Stromal cell of bone marrow (primary cell): ENCODE measurements around the gene CRYZL1.

Source experiments
- DNase-seq: peaks from one replicate; pipeline ENCODE4 v3.0.0-alpha.2; 2012; ENCODE audit warnings: low read depth

The CRYZL1 gene

DNA sequence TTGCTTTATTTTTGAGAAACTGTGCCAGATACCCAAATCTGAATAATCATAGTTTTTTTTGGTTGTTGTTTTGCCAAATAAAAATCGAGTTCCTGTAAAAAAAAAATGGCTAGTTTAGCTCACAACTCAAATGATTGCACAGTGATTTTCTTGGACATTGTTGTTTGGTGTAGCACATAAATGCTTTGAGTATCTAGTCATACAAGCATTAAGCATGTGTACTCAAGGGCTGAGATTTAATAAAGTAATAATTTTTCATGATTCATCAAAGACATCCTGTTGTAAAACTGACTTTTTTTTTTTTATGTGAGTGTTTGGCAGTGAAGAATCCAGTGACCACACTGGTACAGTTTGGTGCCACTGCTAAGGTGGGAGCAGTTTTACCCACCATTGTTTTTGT is 19.6 kb upstream of the CRYZL1 start:
- DNase-seq: no peak

DNA sequence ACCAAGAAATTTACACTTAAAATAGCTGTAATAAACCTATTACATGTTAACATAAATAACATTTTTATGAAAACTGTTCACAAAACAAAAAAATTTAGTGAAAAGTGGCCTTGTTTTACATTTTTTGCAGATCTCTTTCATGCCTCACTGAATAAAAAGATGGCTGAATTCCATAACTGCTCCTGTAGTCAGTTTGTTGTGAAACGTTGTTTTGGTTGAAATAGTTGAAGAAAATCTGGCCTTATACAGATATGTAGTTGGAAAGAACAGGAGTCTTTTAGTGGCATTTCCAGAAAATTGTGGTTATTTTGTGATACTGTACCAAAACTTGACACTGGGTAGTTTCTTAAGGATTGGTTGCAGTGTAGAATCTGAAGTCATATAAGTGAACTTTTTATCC is 18.9 kb upstream of the CRYZL1 start:
- DNase-seq: no peak

DNA sequence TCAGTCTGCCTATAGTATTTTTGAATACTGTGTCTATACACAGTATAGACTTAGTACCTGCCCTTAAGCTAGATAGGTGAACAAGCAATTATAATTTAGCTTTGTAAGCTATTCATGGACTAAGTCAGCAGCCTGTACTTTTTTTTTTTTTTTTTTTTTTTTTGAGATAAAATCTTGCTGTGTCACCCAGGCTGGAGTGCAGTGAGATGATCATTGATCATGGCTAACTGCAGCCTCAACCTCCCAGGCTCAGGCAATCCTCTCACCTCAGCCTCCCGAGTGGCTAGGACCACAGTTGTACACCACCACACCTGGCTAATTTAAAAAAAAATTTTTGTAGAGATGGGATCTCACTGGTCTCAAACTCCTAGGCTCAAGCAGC is 18.0 kb upstream of the CRYZL1 start:
- DNase-seq: no peak

DNA sequence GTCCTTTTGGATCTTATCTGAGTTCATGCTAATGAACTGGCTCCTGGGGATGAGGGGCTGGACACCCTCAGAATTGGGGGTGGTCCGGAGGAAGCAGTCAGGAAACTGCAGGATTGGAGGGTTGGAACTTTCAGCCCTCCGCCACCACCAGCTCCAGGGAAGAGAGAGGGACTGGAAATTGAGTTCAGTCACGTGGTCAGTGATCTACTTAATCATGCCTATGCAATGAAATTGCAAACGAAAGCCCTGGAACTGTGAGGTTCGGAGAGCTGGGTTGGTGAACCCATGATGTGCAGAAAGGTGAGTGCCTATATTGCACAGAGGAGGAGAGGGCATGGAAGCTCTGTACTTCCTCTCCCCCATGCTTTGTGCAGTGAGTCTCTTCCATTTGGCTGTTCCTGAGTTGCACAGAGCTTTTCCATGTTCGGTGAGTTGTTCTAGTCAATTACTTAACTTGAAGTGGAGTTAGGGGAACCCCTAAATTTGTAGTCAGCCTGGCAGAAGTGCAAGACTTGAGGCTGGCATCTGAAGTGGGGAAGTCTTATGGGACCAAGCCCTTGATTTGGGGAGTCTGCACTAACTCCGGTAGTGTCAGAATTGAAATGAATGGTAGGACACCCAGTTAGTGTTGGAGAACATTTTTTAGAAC is 17.5 kb upstream of the CRYZL1 start:
- no peak for DNase-seq

DNA sequence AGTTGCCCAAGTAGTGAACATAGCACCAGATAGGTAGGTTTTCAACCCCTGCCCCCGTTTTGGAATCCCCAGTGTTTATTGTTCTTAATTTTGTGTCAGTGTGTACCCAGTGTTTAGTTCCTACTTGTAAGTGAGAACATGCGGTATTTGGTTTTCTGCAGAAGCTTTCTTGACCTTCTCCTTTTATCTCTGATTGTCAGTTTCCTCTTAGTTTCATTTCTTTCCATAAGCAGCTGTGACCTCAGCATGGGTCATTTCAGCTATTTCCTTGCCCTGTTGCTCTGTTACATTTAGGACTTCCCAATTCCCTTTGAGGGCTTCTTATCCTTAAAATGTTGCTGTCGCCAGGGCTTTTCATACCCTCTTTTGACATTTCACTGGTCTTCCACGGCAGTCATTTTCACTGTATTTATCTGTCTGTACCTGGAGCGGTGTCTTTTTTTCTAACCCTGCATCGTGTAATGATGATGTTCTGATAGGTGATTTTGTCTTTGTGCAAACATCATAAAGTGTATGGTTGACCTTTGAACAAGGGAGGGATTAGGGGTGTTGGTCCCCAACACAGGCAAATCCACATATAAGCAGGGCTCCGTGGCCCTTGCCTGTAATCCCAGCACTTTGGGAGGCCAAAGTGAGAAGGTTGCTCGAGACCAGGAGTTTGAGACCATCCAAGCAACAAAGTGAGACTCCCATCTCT is 15.7 kb upstream of the CRYZL1 start:
- DNase-seq: no peak

DNA sequence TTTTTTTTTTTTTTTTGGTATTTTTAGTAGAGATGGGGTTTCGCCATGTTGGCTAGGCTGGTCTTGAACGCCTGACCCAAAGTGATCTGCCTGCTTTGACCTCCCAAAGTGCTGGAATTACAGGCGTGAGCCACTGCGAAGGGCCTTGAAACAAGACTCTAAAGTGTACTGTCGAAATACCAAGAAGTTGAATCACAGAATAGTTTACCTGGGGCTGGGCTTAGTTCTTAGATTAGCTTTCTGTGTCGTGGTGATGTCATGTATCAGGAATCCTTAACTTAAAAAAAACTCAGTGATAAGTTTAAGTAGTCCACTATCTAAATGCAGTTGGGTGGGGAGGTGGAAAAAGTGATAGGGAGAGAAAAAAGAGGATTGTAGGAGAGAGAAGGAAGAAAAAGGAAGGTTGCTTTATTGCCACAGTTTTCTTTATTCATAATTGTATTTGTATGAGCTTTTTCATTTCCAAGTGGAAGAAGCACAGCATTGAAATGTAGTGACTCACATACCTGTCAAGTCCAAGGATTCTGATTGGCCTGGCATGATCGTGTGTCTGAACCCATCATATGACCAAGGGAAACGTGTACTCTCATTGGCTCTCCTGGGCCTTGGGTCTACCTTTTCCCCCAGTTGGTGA is 14.2 kb upstream of the CRYZL1 start:
- DNase-seq: no peak

DNA sequence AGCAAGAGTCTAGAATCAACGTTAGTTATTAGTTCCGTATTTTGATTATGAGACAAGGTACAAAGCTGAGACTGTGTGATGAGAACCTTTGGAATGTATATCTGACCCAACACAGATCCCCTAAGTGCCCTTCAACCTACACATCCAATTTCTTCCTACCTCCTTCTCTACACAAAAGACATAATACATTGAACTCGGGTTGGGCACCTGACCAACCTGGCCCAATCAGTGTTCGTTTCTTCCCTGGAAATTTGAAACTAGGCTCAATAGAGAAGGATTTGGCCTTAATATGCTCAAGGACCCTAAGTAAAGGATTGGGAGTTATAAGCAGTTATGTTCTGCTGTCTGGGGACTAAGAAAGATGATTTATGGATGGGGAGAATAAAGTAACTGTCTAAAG is 12.9 kb upstream of the CRYZL1 start:
- no peak for DNase-seq

DNA sequence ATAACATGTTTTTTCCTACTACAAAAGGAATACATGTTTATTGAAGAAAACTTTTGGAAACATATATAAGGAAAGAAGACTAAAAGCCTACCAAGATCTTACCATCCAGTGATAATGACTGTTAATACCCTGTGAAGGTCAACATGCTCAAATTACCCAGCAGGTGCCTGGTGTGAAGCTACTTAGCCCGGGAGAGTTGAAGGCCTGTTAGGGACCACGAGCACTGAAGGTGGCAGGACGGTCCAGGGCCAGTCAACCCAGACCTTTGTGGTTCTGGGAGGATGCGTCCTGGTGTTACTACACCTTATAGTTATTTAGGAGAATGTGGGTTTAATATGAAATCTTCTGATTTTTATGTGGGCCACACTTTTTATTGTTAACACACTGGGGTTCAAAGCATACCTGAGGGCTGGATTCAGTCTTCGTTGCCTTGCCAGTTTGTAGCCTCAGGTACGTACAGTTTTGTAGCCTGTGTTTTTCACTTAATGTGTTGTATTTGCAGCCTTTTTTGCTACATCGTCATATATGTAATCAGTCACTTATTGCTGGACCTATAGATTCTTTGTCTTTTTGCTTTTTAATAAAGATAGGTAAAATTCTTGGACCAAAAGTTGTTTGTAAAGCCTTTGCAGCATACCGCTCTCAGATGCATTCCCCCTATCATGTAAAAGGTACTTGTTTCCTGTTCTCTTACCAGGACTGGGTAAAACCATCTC is 10.6 kb upstream of the CRYZL1 start:
- DNase-seq: no peak

DNA sequence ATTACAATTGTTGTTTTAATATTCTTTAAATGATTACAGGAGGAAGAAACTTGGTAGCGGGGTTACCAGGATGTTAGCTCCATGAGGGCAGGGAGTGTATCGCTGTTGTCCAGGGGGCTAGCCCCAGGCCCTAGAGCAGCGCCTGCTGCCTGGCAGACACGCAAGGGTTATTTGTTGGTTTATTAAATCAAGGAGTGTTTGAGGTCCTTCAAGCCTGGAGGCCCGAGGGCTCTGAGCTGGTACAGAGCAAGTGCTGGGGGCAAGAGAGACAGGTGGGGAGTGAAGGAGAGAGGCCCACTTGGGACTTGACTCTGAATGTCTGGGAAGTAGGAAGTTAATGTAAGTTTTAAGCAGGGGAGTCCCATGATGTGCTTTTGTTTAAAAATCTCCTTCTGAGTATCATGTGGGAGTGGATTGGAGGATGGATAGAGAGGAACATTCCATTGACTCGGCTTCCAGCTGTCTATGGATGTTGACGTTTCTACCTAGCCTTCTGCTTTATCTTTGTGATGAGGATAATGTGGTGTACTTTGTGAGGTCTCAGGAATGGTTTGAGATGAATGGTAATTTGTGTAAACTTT is 9.5 kb upstream of the CRYZL1 start:
- DNase-seq: no peak

DNA sequence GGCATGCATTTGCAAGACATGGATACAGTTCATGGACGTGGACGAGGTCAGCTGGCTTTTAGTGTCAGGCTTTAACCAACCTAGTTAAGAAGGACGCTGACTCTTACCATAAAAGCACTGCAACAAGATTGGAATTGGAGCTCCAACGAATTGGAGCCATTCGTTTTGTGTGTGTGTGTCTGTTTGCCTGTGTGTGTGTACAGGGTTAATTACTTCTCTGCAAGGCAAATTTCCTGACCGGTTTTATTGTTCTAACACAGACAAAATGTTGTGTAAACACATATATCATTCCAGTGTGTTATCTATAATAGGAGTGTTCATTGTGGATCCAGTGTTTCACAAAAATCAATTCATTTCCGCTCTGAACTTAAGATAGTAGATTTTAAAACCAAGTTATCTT is 8.7 kb upstream of the CRYZL1 start:
- no peak for DNase-seq

DNA sequence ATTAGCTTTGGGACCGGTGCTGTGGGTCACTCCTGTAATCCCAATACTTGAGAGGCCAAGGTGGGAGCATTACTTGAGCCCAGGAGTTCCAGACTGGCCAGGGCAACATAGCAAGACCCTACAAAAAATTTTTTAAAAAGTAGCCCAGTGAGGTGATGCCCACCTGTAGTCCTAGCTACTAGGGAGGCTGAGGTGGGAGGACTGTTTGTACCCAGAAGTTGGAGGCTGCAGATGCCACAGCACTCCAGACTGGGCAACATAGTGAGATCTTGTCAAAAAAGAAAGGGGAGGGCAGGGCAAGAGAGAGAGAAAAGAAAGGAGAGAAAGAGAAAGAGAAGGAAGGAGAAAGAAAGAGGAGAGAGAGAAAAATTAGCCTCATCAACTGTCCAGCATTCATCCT is 7.0 kb upstream of the CRYZL1 start:
- DNase-seq: no peak

DNA sequence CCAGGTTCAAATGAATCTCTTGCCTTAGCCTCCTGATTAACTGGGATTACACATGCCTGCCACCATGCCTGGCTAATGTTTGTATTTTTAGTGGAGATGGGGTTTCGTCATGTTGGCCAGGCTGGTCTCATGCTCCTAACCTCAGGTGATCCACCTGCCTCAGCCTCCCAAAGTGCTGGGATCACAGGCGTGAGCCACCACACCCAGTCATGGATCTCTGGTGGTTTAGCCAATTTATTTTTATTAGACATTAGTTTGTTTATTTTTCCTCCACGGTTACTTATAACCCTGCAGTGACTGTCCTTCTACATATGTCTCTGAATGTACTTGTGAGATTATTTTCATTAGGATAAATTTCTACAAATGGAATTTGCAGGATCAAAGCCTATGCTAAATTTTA is 6.0 kb upstream of the CRYZL1 start:
- no peak for DNase-seq

DNA sequence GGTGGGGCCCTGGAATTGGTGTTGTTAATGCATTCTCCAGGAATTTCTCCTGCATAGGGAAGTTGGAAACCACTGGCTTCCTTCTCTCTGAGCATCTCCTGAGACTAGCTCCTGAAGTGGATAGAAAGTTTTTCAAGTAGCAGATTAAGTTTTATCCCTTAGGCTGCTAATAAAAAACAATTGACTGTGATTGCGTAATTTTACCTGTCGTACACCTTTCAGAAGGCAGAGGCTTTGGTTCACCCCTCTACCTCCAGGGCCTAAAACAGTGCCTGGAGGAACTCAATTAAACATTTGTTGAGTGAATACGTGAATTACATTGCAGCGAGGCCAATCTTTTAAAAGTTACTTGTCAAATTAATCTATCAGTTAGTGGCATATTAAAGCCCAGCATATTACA is 4.2 kb upstream of the CRYZL1 start:
- DNase-seq: no peak

DNA sequence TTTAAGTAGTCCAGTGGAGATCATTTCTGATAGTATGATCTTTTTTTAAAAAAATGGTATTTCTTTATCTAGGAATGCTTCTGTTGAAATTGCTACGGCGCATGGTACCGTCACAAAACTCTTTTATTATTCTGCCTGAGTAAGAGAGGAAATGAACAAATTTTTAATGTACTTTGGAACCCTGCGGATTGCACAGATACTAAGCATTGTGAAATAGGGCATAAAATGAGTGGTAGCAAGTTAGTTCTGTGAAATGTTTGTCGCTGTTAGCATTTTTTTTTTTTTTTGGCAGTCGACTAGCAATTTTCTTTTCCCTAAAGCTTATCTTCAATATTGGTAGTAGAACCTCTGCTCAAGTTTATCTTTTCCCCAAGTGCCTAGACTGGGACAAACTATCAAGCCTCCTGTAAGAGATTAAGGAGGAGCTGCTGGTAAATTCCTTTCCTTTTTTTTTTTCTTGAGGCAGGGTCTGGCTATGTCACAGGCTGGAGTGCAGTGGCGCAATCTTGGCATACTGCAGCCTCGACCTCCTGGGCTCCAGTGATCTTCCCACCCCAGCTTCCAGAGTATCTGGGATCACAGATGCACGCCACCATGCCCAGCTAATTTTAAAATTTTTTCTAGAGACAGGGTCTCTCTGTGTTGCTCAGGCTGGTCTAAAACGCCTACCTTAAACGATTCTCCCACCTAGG is 3.0 kb upstream of the CRYZL1 start:
- peak; percentile 59 for DNase-seq

DNA sequence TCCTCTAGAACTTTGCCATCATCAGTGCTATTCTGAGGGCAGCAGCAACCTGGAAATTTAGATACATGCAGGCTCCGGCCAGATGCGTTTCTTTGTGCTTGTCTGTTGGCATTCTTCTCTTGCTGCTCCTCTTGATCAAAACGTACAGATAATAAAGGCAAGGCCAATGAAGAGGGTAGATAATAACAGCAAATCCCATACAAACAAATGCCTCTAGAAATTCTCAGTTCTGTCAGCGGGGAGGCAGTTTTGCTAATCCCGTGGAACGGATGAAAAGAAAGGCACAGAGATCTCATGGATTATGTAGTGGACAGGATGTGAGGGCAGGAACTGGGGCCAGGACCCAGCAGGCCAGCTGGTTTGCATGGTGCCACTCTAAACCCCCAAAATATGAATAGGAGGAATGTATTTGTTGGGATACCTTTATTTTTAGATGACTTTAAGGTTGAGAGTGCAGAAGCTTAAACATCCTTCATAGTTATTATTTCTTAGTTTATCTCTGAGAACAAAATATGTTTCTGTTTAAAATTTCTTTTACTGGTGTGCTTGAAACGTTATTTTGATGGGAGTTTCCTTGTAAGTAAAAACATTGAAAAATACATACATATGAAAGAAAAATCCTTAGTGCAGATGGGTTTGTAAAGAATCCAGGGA is 2.2 kb upstream of the CRYZL1 start:
- DNase-seq: no peak

DNA sequence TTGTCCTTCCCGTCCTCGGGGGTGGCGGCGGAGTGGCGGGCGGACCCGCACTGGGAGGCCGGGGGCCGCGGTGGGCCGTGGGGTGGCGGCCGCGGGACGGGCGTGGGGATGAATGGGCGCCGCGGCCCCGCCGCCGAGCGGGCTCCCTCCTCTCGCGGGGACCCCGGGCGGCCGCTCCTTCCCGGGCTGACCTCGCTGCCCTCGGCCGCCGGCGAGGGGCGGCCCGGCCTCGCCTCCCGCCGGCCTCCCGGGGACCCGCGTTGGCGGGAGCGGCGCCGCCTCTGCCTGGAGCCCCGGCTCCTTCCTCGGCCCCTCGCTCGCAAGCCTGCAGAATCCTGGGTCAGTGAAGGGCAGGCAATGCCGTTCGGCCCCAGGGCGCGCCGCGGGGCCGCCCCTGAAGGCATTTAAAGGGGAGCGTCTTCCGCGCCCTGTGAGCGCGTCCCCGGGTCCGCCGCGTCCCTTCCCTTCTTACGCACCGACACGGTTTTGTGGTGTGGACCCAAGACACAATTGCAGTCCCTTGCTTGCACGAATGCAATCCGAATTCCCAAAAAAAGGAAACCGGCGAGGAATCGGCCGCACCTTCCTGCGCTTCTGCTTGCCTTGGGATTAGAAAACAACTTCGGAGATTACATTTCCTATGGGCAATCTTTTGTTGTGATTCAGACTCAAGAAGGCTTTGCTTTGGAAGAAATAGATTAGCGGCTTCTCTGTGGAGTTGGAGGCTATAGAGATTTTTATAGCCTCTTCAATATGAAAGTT is 1.5 kb upstream of the CRYZL1 start:
- DNase-seq: no peak

DNA sequence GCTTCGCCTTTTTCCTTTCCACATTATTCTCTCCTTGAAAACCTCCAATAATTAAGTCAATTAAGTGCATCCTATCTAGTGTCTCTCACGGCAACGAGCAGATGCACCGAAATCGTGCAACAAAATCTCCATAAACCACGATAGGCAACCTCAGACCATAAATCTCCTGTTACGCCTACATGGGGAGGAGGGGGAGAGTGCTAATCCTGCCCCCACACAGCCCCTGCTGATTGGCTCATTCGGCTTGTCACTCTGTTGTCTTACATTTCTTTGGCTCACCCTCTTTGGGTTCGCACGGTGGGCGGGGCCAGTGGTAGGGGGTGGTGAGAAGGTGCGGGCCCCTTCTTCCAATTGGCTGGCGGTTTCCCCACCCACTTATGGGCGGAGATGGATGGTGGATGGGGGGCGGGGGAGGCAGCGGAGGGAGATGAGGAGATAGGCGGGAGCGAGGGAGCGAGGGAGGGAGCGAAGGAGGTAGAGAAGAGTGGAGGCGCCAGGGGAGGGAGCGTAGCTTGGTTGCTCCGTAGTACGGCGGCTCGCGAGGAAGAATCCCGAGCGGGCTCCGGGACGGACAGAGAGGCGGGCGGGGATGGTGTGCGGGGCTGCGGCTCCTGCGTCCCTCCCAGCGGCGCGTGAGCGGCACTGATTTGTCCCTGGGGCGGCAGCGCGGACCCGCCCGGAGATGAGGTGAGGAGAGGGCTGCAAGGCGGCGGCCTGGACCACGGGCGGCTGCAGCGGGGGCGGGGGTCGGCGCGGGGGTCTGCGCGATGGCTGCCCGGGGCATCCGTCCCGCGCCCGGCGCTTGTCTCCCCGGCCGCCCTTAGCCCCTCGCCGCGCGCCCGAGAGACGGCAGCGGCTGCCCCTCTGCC is 720 bp upstream of the CRYZL1 start, which contains the start of gene ITSN1:
Gene ITSN1 (plus strand): TSS at position 475 of the 869 bp plus-strand sequence. CDS start 76,328 bp downstream, outside the sequence.
- peak; percentile 100 for DNase-seq

DNA sequence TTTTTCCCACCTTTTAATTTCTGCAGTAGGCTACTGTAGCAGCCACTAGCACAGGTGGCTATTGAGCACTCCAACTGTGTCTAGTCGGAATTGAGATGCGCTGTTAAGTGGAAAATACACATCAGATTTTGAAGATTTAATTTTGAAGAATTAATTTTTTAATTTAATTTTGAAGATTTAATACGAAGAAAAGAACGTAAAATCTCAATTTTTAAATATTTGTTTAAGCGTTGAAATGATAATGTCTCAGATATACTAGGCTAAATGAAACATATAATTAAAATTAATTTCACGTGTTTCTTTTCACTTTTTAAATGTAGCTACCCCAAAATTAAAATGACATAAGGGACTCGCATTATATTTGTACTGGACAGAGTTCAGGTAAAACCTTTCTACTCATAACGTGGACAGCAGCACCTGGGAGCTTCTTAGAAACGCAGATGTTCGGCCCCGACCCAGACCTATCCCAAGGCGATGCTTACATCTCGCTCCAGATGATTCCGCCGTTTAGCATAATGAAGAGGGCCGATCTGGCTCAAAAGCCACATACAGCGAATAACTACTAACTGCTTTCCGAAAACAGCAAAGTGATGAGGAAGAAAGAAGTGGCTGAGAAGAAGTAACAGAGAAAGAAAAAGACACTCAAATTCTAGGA is 717 bp downstream of the CRYZL1 start:
- no peak for DNase-seq

DNA sequence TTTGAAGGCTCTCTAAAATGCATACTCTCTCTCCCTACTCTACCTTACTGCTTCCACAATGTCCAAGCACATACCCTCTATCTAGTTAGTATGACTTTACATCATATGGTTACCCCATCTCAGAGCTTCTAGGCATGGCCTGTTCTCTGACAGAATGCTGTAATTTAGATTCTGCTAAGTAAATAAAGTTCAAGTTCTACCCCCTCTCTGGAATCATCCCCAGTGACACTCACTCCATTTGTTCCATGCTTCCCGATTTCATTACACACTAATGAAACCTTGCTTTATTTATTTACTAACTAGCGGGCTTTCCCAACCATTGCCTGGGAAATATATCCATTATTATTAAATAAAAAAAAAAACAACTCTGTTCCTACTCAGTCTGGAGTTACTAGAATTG is 7.3 kb downstream of the CRYZL1 start:
- DNase-seq: no peak
